OCI-LY1 (cell line): ENCODE results near the gene CEP112.

Source experiments
- CTCF ChIP-seq: fragments of 200-600 bp; sonication (generic), shearing (Covaris generic); IDR thresholded peaks from 2 replicates; pipeline ENCODE4 v1.5.1; 2017; ENCODE audit warnings: mild to moderate bottlenecking, antibody characterized with exemption, low read length, moderate library complexity, mixed read lengths
- EZH2 ChIP-seq: fragments of 200-600 bp; sonication (generic), shearing (Covaris generic); IDR thresholded peaks from 2 replicates; pipeline ENCODE4 v1.8.0; 2017; ENCODE audit warnings: borderline replicate concordance, mixed run types, mild to moderate bottlenecking, antibody characterized with exemption, low read length, moderate library complexity, mixed read lengths

- TF ChIP-seq CTCF = no peak
- TF ChIP-seq EZH2 = no peak
Measured at GRCh38 chr17:66187718-66188117, 4.2 kb downstream of the CEP112 start.
